Embryonic facial prominence (tissue), 1 donor: ENCODE data around the gene CDKN2AIP.
A peak's percentile ranks its signal among the peaks of the same experiment; 100 is the strongest.
"Not testable (repeated sequence)": the region's sequence is repeated elsewhere in the genome, so short reads cannot be mapped to it uniquely, and the experiment has no call there.

Source experiments
- DNase-seq: peaks from one replicate; pipeline ENCODE4 v3.0.0-alpha.2; 2016; ENCODE audit errors: extremely low spot score

The CDKN2AIP gene

DNA sequence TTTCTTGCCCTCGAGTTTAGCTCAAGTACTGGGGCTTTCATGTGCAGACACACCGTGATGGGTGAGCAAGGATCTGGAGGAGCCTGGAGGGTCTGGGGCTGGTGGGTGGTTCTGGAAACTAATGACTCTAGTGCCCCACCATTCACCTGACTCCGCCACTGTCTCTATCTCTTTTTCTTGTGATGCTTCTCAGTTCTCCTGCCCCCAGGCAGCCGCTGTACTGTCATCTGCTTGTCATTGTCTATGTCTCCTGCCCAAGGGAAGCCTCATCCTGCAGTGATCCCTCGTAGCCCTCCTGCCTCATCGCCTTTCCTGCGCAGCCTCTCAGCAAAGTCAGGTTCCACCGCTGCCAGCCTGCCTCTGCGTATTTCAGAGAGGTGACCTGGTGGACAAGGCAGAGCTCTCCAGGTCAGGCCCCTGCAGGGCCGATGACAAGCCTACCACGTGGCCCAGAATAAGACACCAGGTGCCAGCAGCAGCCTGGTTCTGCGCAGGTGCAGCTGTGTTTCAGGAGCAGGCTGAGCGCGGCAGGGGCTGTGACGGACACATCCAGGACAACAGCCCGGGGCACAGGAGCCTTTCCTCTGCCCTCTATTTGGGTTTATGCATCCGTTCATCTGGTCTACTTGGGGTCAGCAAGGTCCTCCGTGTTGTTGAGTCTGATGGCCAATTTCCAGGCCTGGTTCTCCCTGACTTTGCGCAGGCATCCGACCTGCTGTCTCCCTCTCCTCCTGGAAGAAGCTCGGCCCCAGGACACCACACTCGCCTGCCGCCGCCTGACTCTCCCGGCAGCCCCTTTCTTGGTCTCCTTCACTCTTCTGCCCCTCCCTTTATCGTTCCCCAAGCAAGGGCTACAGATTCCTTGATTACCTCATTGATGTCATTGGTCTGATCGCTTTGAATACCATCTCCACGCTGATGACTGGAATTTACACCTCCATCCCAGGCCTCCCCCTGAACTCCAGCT lies 30.9 kb upstream of the CDKN2AIP start:
- no peak for DNase-seq

DNA sequence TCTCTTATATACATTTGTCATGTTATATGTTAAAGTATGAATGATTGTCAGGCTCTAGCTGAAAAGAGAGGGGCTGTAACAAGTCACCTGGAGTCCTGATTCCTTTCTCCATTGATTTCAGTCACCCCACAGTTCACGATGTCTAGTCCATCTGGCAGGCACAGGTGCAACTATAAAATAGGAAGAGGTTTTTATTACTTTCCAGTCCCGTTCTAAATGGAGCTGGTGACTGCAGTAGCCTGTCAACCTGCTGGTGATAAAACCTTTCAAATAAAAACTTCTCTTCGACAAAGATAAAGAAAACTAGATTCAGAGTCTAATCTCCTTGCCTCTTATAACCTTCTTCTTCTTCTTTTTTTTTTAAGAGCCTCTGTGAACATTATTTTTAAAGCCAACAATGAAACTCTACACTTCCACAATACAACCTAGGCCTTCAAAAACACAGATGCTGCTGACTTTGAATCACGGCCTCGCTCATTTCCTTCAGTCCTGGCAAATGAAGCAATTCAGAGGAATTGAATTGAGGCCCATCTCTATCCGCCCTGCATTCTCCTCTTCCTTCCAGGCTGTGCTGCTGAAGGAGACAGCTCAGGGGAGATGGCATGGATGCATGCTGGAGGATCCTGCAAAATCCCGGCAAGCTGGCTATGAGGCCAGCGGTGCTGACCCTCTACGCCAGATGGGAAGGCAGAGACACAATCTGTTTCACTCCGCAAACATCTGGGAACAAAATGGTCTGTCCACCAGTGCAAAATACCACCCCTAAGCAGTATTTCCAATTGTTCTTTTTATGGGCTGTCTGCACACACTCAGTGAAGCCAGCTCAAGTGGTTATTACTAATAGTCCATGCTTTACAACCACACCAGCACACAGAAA lies 27.3 kb upstream of the CDKN2AIP start:
- DNase-seq: no peak

DNA sequence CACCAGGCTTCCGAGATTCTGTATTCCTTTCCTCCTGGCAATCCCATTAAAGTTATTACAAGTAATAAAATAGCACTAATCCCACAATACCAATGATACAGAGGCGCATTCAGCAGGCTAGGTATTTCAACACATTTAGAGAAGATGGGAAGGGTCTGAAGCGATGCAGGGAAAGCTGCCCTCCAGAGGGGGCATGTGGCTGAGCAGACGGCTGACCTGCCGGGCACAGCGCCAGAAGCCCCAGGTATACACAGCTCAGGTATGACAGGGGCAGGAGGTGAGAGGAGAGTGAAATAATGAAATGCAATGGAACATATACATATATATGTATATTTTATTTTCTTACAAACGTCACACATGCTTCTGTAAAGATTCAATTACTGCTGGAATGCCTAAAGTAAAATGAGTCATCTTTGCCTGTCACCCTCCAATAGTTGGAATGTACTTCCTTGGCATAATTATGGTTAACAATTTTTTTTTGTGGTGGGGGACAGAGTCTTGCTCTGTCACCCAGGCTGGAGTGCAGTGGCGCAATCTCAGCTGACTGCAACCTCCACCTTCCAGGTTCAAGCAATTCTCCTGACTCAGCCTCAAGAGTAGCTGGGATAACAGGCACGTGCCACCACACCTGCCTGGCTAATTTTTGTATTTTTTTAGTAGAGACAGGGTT lies 21.3 kb upstream of the CDKN2AIP start:
- DNase-seq: no peak

DNA sequence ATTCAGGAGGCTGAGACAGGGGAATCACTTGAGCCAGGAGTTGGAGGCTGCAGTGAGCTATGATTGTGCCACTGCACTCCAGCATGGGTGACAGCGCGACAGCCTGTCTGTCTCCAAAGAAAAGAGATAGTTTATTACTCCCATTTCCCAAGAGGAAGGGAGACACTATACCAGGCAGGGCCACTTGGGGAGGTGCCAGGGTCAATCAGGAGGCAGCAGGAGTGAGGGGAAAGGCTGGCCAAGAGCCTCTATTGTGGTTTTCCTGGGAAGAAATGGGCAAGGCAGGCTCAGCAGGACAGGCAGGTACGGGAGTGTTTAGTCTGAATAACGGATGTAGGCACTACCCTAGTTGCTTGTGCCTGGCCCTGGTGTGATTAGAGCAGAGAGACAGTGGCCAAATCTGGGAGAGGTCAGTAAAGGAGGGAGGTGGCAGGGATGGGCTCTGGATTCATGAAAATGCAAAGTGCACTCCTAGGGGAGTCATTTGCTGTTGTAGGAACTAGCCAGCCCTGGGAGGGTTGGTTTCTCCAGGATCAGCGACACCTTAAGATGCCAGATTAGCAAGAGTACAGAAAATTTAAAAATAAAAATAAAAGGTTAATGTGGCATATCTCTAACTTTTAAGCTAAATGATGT lies 20.2 kb upstream of the CDKN2AIP start:
- DNase-seq: no peak

DNA sequence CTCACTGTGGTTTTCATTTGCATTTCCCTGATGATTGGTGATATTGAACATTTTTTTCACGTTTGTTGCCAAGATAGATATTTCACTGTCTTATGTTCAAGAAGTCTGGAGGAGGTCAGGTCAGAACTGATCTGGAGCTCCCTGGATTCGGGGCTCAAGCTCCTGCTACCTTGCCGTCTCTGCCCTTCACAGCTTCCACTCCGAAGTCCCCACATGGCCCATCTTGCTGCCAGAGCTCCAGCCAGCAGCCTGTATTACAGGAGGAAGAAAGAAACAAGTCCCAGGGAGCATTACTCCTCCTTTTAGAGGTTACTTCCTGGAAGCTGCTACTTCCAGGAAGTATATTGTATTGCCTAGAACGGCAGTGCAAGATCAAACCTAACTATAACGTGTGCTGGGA lies 17.9 kb upstream of the CDKN2AIP start:
- DNase-seq: no peak

DNA sequence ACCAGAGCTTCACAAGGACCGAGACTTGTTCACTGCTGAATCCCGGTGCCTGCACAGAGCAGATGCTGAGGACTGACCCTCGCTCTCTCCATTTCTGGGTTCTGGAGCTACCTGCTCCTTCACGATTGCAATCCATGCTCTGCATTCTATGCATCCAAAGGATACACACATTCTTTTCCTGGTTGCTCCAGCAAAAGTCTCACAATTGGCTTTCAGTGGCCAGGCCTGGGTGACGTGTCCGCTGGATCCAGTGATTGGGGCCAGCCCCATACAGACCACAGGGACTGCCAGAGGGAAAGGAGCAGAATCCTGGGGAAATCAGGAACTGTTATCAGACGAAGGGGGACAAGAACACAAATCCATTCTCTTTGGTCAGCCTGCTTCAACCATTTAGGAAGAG lies 14.9 kb upstream of the CDKN2AIP start:
- no peak for DNase-seq

DNA sequence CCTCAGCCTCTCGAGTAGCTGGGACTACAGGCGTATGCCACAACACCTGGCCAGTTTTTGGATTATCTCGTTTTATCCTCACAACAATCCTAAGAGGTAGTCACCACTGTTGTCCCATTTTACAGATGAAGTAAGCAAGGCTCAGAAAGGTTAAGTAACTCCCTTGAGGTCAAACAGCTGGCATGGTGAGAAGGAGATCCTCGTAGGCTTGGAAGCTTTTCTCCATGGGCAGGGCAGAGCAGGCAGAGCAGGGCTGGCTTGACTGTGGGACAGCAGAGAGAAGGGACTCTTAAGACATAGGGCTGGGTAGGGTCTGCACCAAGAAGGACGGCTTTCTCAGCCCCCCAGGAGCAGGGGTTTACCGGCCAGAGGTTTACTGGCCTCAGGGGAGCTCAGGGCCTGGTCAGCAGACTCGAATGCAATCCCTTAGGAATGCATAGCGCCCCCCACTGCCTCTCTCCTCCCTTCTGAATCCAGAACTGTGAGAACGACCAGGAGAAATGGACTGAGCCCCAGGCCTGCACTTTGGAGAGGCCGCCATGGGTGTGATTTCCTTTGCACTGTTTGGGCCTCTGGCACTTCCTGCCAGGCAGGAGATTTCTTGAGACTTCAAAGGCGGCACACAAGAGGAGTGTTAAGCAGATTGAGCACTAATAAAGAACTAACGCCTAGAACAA lies 14.0 kb upstream of the CDKN2AIP start:
- DNase-seq: no peak

DNA sequence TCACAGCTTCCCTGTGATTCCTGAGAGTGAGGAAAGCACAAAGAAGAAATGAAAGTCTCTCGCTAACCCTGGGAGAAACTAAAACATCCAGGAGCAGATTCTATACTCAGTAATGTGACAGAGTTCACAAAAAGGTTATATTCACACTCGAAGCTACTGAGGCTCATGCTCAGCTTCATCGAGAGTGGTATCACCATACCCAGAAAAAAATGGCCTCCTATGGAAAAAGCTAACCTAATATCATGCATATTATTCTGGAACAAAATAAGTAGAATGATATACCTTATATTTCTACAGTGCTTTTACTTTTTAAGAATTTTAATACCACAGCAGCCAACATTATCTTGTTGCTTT lies 13.5 kb upstream of the CDKN2AIP start:
- DNase-seq: no peak

DNA sequence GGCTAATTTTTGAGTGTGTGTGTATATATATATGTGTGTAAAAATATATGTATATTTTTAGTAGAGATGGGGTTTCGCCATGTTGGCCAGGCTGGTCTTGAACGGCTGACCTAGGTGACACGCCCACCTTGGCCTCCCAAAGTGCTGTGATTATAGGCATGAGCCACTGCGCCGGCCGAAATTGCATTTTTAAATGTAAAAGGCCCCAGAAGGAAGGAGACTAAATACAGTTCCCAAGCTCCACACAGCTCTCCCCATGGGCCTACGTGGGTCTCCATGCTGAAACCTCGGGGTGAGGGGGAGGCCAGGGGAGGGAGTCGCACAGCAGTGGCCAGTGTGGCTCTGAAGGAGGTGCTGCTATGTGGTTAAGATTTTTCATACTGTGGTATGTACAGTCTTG lies 12.8 kb upstream of the CDKN2AIP start:
- DNase-seq: no peak

DNA sequence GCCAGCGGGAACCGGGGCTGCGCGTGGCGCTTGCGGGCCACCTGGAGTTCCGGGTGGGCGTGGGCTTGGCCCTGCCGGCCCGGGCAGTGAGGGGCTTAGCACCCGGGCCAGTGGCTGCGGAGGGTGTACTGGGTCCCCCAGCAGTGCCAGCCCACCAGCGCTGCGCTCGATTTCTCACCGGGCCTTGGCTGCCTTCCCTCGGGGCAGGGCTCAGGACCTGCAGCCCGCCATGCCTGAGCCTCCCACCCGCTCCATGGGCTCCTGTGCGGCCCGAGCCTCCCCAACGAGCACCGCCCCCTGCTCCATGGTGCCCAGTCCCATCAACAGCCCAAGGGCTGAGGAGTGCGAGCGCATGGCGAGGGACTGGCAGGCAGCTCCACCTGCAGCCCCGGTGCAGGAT lies 11.3 kb upstream of the CDKN2AIP start:
- not testable (repeated sequence) for DNase-seq

DNA sequence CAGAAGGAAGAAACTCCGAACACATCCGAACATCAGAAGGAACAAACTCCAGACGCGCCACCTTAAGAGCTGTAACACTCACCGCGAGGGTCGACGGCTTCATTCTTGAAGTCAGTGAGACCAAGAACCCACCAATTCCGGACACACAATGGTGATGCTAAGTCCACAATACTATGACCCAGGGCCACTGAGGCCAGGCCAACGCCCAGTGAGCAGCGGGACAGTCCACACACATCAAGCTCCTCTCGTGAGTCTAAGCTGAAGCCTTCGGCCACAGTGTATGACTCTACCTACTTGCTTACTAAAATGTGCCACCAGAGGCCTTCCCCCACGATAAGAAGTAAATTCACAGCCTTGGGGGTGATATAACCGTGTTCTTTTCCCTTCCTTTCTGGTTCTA lies 10.2 kb upstream of the CDKN2AIP start:
- no peak for DNase-seq

DNA sequence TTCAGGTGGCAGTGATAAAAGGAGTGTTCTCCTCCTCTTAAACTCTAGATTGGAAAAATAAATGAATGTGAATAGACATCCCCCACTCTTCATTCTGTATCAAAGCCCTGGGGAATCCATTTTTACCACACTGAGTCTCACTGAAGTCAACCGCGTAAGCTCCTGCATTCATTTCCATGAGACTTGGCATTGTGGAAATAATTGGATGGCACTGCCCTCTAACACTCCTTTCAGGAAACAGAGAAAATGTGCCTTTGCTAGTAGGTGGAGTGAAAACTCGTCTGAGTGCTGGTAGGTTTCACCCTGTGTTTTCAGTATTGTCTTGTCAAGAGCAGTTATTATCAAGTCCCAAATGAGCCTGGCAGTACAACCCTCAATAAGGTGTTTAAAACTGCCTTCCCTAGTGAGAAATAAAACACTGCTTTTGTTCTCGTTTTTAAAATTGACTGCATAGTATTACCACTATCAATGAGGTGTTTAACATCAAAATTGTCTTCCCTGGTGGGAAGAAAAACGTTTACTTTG lies 9.7 kb upstream of the CDKN2AIP start:
- DNase-seq: no peak

DNA sequence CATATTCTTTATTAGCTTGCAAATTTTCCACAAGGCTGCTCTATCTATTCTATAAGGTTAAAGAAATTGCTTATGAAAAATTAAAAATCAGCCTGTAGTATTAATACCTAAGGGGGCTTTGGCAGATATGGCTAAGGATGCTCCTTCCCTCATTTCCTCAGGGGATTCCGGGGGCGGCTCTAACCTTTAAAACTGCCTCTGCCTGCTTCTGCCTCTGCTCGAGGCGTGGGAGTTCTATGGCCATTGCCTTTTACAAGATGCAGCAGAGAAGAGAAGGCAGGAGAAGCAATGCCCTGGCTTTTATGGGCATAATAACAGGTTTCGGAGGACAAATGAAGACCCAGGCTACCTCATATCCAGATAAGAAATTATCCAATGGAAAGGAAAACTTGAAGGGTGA lies 8.6 kb upstream of the CDKN2AIP start:
- no peak for DNase-seq

DNA sequence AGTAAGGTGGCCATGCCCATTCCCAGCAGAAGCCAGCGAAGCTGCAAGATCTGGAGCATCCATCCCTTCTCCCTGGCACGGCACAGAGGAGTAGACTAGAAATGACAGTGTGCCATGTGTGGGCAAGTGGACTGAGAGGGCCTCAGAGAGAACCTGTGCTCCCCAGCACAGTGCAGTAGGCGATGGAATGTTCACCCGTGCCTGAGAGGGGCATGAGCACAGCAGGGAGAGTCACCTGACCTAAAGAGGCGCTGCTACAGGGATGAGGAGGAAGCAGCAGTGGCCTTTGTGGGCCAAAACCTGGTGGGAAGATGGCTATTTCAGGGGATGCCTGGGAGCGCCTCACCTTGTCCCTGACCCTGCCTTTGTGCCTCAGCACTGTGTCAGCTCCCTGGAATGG lies 8.0 kb upstream of the CDKN2AIP start:
- DNase-seq: no peak

DNA sequence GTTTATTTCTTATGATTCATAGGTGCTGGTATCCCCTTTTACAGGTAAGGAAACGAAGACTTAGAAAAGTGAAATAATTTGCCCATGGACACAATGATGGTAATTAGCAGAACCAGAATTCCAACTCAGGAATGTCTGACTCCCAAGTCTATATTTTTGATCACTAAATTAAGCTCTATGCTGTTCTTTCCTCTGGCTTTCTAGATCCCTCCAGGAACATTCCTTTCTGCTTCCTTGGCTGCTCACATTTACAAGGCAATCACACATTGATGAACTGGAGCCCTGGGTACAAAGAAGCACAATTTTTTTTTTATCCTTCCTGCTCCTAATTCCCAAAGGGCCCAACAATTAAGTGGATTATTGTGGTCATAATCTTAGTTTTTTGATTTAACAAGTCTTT lies 7.0 kb upstream of the CDKN2AIP start:
- DNase-seq: no peak

DNA sequence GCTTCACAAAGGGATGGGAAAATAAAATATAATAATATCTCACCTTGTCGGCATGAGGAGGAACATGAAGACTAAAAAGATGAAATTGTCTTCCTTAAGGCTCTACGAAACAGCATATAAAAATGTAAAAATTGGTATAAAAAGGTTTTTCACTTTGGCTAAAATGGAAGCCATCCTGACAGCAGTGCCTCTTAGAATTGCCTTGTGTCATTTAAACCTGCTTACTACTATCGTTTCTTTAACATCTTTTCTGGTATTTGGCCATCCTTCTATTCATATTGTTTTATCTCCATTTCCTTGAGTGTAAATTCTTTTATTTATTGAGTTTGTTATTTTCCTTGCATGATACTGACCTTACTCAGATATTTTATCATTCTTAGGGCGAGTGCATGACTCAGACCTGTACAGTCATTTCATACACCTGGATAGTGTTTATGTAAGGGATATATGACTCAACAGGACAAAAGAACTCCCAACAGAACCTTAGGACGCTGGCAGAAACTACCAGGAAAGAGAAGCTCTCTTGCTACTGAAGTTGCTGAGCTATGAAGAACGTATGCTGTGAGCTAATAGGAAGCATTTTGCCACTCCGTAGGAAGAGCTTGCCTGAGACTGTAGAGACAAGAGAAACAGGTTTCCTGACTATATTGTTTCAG lies 5.8 kb upstream of the CDKN2AIP start:
- no peak for DNase-seq

DNA sequence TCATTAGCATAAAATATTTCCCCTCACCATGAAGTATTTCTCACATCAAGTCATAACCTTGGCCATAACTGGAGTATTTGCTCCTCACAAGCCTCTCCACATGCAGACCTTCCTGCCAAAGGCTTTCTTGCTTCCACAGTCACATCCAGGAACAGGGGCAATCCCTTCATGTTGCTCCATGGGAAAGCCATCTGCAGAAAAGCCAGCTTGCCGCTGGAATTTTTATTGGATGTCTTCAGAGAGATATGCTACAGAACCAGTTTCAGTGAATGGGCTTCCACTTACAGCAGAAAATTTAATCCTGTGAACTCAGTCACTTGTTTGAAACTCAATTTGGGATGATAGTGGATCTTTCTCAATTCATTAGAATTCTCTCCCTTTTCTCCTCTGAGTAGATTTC lies 3.2 kb upstream of the CDKN2AIP start:
- no peak for DNase-seq

DNA sequence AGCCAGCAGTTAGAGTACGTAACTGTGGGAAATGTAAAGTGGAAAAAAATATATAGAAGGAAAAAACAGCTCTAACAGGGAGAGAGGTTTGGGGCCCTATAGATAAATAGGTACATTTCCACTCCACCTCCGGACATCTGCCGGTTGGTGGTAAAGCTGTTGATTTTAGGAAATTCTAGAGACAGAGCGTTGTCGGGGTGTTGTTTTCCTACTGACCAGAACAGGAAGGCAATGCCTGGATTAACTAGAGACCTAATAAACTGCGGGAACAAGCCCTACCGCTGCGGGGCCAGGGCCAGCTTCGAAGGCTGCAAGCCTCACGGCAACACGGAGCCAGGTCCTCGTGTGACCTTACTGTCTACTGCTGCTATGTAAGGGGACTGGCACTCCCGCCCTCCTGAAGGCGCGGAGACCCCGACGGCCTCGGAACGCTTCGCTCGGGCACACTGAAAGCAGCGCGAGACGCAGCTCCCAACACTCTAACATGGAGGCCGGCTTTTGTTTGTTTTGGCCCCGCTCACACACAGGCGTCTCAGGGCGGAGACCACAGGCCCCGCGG lies 702 bp upstream of the CDKN2AIP start:
- DNase-seq: peak; percentile 31

DNA sequence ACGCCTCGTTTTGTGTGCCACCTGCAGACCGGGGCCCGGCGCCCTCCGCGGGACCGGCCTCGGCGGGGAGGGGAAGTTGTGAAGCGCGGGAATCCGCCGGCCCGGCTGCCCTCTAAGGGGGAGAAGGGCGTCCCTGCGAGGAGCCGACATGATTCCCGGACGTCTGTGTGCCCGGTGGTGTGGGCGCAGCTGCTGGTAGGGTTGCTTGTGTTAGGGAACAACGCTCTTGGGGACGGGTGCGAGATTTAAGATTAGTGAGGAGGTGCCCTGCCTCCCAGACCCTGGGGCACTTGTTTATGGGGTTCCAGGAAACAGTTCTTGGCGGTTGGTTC lies 627 bp downstream of the CDKN2AIP start:
- no peak for DNase-seq

DNA sequence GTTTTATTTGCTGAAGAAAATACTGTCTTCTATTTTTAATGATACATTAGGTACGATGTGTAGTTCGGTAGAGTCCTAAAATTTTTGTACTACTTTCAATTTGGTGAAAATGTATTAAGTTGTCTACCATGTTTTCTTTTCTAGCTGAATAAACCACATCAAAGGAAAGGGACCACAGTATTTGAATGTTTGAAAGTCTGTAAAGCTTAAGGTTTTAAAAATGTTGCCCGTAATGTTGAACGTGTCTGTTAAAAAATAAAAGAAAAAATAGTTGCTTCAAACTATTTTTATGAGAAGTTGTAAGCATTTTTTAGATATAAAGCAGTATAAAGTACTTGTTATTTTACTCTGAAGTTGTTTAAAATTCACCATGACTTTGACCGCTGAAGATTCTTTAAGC lies 3.2 kb downstream of the CDKN2AIP start:
- DNase-seq: no peak
